K562 (cell line): ENCODE data around the gene LIF. TPM values are rescaled to one million over a fixed set of nuclear protein-coding genes. Genes with fewer than 3 reads are reported as not detected.

Experiments
- ASH1L ChIP-seq: fragments of 450-650 bp; IDR thresholded peaks from 2 replicates; pipeline ENCODE4 v1.6.1; 2018; ENCODE audit warnings: borderline replicate concordance, mild to moderate bottlenecking, low read depth; ENCODE audit not compliant: partially characterized antibody
- E2F5 ChIP-seq: sonication (generic); formaldehyde crosslinking; IDR thresholded peaks from 2 replicates; pipeline ENCODE4 v1.8.0; 2022; ENCODE audit warnings: mild to moderate bottlenecking, missing genetic modification reagents
- KLF10 ChIP-seq: fragments of 250-450 bp; sonication (Bioruptor Pico); IDR thresholded peaks from 2 replicates; pipeline ENCODE4 v1.6.1; 2021; ENCODE audit warnings: matching md5 sums
- LARP7 ChIP-seq: fragments of 450-650 bp; IDR thresholded peaks from 2 replicates; pipeline ENCODE4 v1.6.1; 2016
- NFATC3 ChIP-seq: fragments of 450-650 bp; IDR thresholded peaks from 2 replicates; pipeline ENCODE4 v1.6.1; 2017; ENCODE audit warnings: mild to moderate bottlenecking
- PML ChIP-seq: IDR thresholded peaks from 2 replicates; pipeline ENCODE4 v1.6.1; 2012; ENCODE audit warnings: low read length, inconsistent platforms
- POLR3A ChIP-seq: IDR thresholded peaks from 2 replicates; pipeline ENCODE4 v1.6.1; 2011; ENCODE audit warnings: borderline replicate concordance, mild to moderate bottlenecking, moderate library complexity; ENCODE audit not compliant: insufficient read length, insufficient read depth; ENCODE audit errors: extremely low read depth
- TAF7 ChIP-seq: fragments of 450-650 bp; IDR thresholded peaks from 2 replicates; pipeline ENCODE4 v1.6.1; 2016; ENCODE audit warnings: missing genetic modification characterization, missing compliant biosample characterization
- TCF3 ChIP-seq: sonication (generic); formaldehyde crosslinking; IDR thresholded peaks from 2 replicates; pipeline ENCODE4 v1.4.0; 2020; ENCODE audit warnings: mild to moderate bottlenecking, missing genetic modification reagents
- ZNF121 ChIP-seq: sonication (generic); formaldehyde crosslinking; conservative IDR thresholded peaks from 2 replicates; pipeline ENCODE4 v1.8.0; 2022; ENCODE audit warnings: missing genetic modification reagents
- ZNF224 ChIP-seq: sonication (generic); formaldehyde crosslinking; IDR thresholded peaks from 2 replicates; pipeline ENCODE4 v1.8.0; 2022; ENCODE audit warnings: mild to moderate bottlenecking, missing genetic modification reagents
- ZNF592 ChIP-seq: fragments of 450-650 bp; IDR thresholded peaks from 2 replicates; pipeline ENCODE4 v1.6.1; 2017; ENCODE audit warnings: antibody characterized with exemption, mild to moderate bottlenecking
- polyA plus RNA-seq, 8 experiments: library from polyadenylated mRNA; depleted of rRNA in 4 of 8; stranded (reverse) in 5 of 8; unstranded in 3 of 8; fragments of >200 nt; fragmentation: Nextera tagmentation in 2 of 8; fragmentation: Illumina TruSeq in 1 of 8; extraction: Ambion mirVana in 2 of 8; extraction: Trizol in 1 of 8; gene quantifications; 2 replicates each; pipeline versions ENCODE4 v1.2.1 to v1.2.3, GENCODE V29; 2011 to 2014; ENCODE audit warnings: inconsistent platforms in 1 of 8, missing spikeins in 1 of 8
- total RNA-seq, 7 experiments: library from RNA; depleted of rRNA in 6 of 7; stranded (reverse); fragments of >200 nt in 6 of 7; fragmentation: Illumina TruSeq in 2 of 7; extraction: Trizol in 2 of 7; gene quantifications; 2 replicates each; pipeline versions ENCODE4 v1.2.1 to v1.2.3, GENCODE V29; 2011 to 2021; ENCODE audit warnings: low replicate concordance in 1 of 7
- TF ChIP-seq, protein P1 (sequence below): fragments of 250-450 bp; sonication (Bioruptor Pico); IDR thresholded peaks from 2 replicates; pipeline ENCODE4 v1.8.0; 2021; ENCODE audit warnings: moderate library complexity, mild to moderate bottlenecking, inconsistent platforms
- TF ChIP-seq, protein P2 (sequence below): sonication (generic); formaldehyde crosslinking; IDR thresholded peaks from 2 replicates; pipeline ENCODE4 v1.8.1; 2023; ENCODE audit warnings: mild to moderate bottlenecking, missing genetic modification reagents, moderate library complexity
- TF ChIP-seq, protein P3 (sequence below): IDR thresholded peaks from 2 replicates; pipeline ENCODE4 v1.6.1; 2014; ENCODE audit warnings: antibody characterized with exemption
- TF ChIP-seq, protein P4 (sequence below): sonication (generic); formaldehyde crosslinking; IDR thresholded peaks from 2 replicates; pipeline ENCODE4 v1.8.0; 2022; ENCODE audit warnings: missing genetic modification reagents, mild to moderate bottlenecking, moderate library complexity, borderline replicate concordance

The LIF gene
- total and polyA plus RNA-seq, 9 of the 15 experiments (the other 6 are each of a cell fraction or from before 2014, with no cell fraction given): 0.05 to 0.39 (median 0.18) TPM; not detected in 3

- no peak for TF ChIP-seq ASH1L
- TF ChIP-seq E2F5 (CRISPR knock-in tag): no peak
- TF ChIP-seq ZNF224 (CRISPR knock-in tag): no peak
- peak; percentile 52; the same call in 1 of the 2 replicates for TF ChIP-seq ZNF592
- TF ChIP-seq PML: peak; percentile 94
- no peak for TF ChIP-seq NFATC3
- TF ChIP-seq ZNF121: no peak
- no peak for TF ChIP-seq LARP7
- no peak for TF ChIP-seq TAF7 (tag)
- TF ChIP-seq KLF10 (CRISPR knock-in tag): no peak
- no peak for TF ChIP-seq POLR3A
- TF ChIP-seq, protein P1, sequence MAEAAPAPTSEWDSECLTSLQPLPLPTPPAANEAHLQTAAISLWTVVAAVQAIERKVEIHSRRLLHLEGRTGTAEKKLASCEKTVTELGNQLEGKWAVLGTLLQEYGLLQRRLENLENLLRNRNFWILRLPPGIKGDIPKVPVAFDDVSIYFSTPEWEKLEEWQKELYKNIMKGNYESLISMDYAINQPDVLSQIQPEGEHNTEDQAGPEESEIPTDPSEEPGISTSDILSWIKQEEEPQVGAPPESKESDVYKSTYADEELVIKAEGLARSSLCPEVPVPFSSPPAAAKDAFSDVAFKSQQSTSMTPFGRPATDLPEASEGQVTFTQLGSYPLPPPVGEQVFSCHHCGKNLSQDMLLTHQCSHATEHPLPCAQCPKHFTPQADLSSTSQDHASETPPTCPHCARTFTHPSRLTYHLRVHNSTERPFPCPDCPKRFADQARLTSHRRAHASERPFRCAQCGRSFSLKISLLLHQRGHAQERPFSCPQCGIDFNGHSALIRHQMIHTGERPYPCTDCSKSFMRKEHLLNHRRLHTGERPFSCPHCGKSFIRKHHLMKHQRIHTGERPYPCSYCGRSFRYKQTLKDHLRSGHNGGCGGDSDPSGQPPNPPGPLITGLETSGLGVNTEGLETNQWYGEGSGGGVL (CRISPR knock-in tag): no peak
- TF ChIP-seq, protein P2, sequence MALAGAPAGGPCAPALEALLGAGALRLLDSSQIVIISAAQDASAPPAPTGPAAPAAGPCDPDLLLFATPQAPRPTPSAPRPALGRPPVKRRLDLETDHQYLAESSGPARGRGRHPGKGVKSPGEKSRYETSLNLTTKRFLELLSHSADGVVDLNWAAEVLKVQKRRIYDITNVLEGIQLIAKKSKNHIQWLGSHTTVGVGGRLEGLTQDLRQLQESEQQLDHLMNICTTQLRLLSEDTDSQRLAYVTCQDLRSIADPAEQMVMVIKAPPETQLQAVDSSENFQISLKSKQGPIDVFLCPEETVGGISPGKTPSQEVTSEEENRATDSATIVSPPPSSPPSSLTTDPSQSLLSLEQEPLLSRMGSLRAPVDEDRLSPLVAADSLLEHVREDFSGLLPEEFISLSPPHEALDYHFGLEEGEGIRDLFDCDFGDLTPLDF: no peak
- TF ChIP-seq, protein P3, sequence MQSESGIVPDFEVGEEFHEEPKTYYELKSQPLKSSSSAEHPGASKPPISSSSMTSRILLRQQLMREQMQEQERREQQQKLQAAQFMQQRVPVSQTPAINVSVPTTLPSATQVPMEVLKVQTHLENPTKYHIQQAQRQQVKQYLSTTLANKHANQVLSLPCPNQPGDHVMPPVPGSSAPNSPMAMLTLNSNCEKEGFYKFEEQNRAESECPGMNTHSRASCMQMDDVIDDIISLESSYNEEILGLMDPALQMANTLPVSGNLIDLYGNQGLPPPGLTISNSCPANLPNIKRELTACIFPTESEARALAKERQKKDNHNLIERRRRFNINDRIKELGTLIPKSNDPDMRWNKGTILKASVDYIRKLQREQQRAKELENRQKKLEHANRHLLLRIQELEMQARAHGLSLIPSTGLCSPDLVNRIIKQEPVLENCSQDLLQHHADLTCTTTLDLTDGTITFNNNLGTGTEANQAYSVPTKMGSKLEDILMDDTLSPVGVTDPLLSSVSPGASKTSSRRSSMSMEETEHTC: peak; percentile 81
- TF ChIP-seq TCF3 (CRISPR knock-in tag): peak; percentile 99
- TF ChIP-seq, protein P4, sequence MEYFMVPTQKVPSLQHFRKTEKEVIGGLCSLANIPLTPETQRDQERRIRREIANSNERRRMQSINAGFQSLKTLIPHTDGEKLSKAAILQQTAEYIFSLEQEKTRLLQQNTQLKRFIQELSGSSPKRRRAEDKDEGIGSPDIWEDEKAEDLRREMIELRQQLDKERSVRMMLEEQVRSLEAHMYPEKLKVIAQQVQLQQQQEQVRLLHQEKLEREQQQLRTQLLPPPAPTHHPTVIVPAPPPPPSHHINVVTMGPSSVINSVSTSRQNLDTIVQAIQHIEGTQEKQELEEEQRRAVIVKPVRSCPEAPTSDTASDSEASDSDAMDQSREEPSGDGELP (CRISPR knock-in tag): peak; percentile 81; the same call in 1 of the 2 replicates
These were observed 29.8 kb downstream of the LIF start (continued) for GRCh38 chr22:30216710-30217109.
